ENCODE measurements around the gene MOBP.

GRCh38 chr3:39434574-39434973 lies 32.9 kb upstream of the MOBP start:
- TF ChIP-seq CTCF (IDR thresholded peaks at IDR 0.05), result no peak
- TF ChIP-seq POLR2A (IDR thresholded peaks at IDR 0.05), result no peak
- TF ChIP-seq EP300 (IDR thresholded peaks at IDR 0.05), result no peak
- TF ChIP-seq POLR2AphosphoS5 (IDR thresholded peaks at IDR 0.05), result no peak

All from stomach (tissue), 4 donors.